ENCODE results near the gene CHD1. TPM values are rescaled to one million over a fixed set of nuclear protein-coding genes. Genes with fewer than 3 reads are reported as not detected.

CHD1 gene
- total RNA-seq, 2 experiments from 2014 or later: 217 to 228 TPM

DNA sequence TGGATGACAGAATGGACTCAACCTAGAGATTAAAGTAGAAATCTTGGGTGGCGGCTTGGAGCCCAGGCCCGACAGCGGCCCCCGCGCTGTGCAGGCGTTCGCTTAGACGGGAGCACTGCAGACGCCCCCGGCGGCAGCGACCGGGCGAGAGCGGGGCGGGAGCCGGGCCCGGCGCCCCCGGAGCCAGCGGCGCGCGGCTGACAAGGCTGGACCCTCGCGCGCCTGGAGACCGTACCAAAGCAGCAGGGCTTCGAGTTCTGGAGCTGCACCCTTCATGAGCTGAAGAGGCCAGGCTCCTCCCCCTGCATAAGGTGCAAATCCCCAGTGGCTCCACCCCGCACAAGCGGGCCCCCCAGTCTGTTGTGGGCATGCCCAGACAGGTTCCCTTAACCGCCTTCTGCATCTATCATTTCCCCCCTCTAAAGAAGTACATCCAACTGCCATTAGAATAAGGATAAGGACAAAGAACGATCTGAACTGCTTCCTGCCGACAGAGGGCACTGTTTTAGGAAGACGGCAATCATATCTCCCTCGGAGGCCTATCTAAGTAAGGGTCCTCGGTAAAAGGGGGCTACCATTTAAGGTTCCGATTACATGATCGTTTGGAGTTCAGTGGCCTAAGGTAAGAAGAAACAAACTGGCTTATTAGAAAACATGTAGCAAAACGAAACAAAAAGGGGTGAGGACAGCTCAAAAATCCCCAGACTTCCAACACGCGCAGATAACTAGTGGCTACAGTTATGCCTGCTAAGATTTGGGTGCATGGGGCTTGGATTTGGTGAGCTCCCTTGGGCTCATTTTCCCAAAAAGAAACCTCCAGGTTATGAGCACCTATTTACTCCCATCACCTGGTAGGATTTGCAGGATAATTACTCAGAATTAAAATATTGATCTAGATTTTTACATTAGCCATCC is 89.1 kb downstream of the CHD1 start:
- intact Hi-C loops (cut with DNase I, micrococcal nuclease): no loop called here
- CTCF ChIA-PET: no interaction called here

DNA sequence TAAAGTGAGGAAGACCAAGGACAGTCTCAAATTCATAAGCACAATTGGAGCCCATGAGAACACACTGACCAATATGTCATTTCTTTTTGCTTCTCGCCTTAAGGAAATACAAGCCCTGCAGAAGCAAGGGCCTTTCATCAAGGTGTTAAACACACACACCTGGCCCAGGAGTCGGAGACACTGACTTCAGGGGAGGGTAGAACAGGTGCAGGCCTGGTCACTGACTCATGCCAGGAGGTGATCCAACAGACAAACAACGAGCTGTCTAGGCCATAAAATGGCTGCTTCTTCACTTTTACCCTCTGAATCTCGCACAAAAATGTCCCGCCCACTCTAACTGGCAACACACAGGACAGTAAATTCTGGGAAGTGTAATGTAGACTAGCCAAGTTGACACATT is 92.6 kb downstream of the CHD1 start:
- Histone ChIP-seq H3K9me3 (ENCODE audit: control insufficient read depth in 1 of 2, insufficient read depth in 1 of 2, low read length in 2 of 2) (no peaks in the 10 kb centered on the region), H3K27me3 (ENCODE audit: control insufficient read depth in 1 of 2, insufficient read depth in 2 of 2, low read length in 2 of 2) (no peaks in the 10 kb centered on the region), H3K27ac (ENCODE audit: low read depth in 1 of 2, low read length in 2 of 2) (no peak overlapping the region), H3K36me3 (ENCODE audit: insufficient read depth, low read length) (no peaks in the 10 kb centered on the region), H3K4me3 (ENCODE audit: low read length) (no peak overlapping the region), H3K4me1 (ENCODE audit: insufficient read depth, low read length) (no peaks in the 10 kb centered on the region)
- H3K9me3 Mint-ChIP-seq: no peaks in the 10 kb centered on the region
- ChIA-PET CTCF (no interaction called here), POLR2A (no interaction called here)
- peaks cover 3% of the 10 kb centered on the region for H3K36me3 Mint-ChIP-seq (ENCODE audit: low read depth)
- TF ChIP-seq, protein P1, sequence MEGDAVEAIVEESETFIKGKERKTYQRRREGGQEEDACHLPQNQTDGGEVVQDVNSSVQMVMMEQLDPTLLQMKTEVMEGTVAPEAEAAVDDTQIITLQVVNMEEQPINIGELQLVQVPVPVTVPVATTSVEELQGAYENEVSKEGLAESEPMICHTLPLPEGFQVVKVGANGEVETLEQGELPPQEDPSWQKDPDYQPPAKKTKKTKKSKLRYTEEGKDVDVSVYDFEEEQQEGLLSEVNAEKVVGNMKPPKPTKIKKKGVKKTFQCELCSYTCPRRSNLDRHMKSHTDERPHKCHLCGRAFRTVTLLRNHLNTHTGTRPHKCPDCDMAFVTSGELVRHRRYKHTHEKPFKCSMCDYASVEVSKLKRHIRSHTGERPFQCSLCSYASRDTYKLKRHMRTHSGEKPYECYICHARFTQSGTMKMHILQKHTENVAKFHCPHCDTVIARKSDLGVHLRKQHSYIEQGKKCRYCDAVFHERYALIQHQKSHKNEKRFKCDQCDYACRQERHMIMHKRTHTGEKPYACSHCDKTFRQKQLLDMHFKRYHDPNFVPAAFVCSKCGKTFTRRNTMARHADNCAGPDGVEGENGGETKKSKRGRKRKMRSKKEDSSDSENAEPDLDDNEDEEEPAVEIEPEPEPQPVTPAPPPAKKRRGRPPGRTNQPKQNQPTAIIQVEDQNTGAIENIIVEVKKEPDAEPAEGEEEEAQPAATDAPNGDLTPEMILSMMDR (IDR thresholded peaks at IDR 0.05): no peak
- ATAC-seq (ENCODE audit: poor library complexity) (no peak), DNase-seq (no peak)
- intact Hi-C loops (cut with DNase I, micrococcal nuclease): no loop called here
- peaks cover 3% of the 10 kb centered on the region for H3K4me1 Mint-ChIP-seq (ENCODE audit: low read depth)
- H3K27ac Mint-ChIP-seq: no peak overlapping the region
- H3K27me3 Mint-ChIP-seq: peaks cover 10% of the 10 kb centered on the region
- no peak overlapping the region for H3K4me3 Mint-ChIP-seq

More for the DNA sequence above, 89.1 kb downstream of the CHD1 start:
- Histone ChIP-seq H3K4me1 (ENCODE audit: insufficient read depth, low read length) (no peaks in the 10 kb centered on the region), H3K9me3 (ENCODE audit: control insufficient read depth in 1 of 2, insufficient read depth in 1 of 2, low read length in 2 of 2) (peaks cover 0 to 7% of the 10 kb centered on the region in 2 experiments), H3K36me3 (ENCODE audit: insufficient read depth, low read length) (no peaks in the 10 kb centered on the region), H3K27ac (ENCODE audit: low read depth in 1 of 2, low read length in 2 of 2) (no peak overlapping the region), H3K27me3 (ENCODE audit: control insufficient read depth in 1 of 2, insufficient read depth in 2 of 2, low read length in 2 of 2) (no peaks in the 10 kb centered on the region), H3K4me3 (ENCODE audit: low read length) (no peak overlapping the region)
- Mint-ChIP-seq H3K27me3 (peaks cover 10% of the 10 kb centered on the region), H3K9me3 (no peaks in the 10 kb centered on the region), H3K4me1 (ENCODE audit: low read depth) (peaks cover 3% of the 10 kb centered on the region), H3K27ac (no peak overlapping the region), H3K36me3 (ENCODE audit: low read depth) (peaks cover 3% of the 10 kb centered on the region), H3K4me3 (peak overlapping the region; percentile 52)
- ATAC-seq (ENCODE audit: poor library complexity) (peak; percentile 43), DNase-seq (peak in 3 of 14 experiments; percentile 8 to 28 (median 20))
- TF ChIP-seq, protein P1 (IDR thresholded peaks at IDR 0.05): peak; percentile 47
- POLR2A ChIA-PET: no interaction called here

DNA sequence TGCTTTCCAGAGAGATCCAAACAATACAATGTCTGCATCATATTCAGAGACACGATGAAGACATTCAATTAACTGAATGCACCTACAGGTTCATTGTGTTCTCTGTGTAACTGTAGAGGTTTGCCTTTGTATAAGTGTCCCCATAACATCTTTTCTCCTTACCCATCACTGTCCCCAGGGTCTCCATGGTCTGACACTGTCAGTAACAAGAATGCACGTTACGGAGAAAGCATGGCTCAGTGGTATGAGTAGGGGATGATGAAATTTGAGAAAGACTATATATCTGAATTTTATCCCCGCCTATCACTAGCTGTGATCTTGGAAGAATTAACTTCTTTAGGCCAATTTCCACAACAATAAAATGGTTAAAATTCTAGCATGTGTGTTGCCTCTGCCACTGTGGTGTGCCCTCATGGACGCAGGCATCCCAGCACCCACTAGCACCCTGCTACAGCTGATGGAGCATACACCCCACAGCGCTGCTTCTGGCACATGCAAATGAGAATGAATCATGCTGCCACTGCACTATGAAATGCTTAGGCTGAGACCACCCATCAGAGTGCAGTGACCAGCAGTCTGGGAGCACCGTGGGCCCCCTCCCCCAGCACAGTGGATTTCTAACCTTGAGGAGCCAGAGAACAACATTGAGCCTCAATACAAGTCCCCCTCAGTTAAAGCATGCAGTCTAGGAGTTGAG is 101.1 kb downstream of the CHD1 start:
- H3K4me3 ChIP-seq (ENCODE audit: low read length): no peak overlapping the region
- ATAC-seq (ENCODE audit: poor library complexity) (no peak), DNase-seq (no peak)
- no peaks in the 10 kb centered on the region for H3K4me1 ChIP-seq (ENCODE audit: insufficient read depth, low read length)
- H3K27ac ChIP-seq (ENCODE audit: low read depth in 1 of 2, low read length in 2 of 2): no peak overlapping the region
- POLR2A ChIA-PET: no interaction called here
- no peaks in the 10 kb centered on the region for H3K27me3 ChIP-seq (ENCODE audit: control insufficient read depth in 1 of 2, insufficient read depth in 2 of 2, low read length in 2 of 2)
- intact Hi-C loops (cut with DNase I, micrococcal nuclease): loop anchor here (5.0 to 10.0 kb wide), 2 partner anchors 1593 to 1595 kb away; no protein-coding TSS in a partner anchor
- CTCF ChIA-PET: no interaction called here
- H3K36me3 Mint-ChIP-seq (ENCODE audit: low read depth): no peaks in the 10 kb centered on the region
- H3K4me1 Mint-ChIP-seq (ENCODE audit: low read depth): no peaks in the 10 kb centered on the region
- no peak overlapping the region for H3K27ac Mint-ChIP-seq
- no peak overlapping the region for H3K4me3 Mint-ChIP-seq
- TF ChIP-seq, protein P1 (IDR thresholded peaks at IDR 0.05): no peak
- no peaks in the 10 kb centered on the region for H3K9me3 ChIP-seq (ENCODE audit: control insufficient read depth in 1 of 2, insufficient read depth in 1 of 2, low read length in 2 of 2)
- H3K27me3 Mint-ChIP-seq: no peaks in the 10 kb centered on the region
- no peaks in the 10 kb centered on the region for H3K36me3 ChIP-seq (ENCODE audit: insufficient read depth, low read length)
- no peaks in the 10 kb centered on the region for H3K9me3 Mint-ChIP-seq

Data from CD4-positive, alpha-beta T cell (primary cell).